SH-SY5Y (cell line): ENCODE measurements around the gene OR4K5.

Experiments
- GATA2 ChIP-seq: IDR thresholded peaks from 2 replicates; pipeline ENCODE4 v1.6.1; 2011; ENCODE audit warnings: mild to moderate bottlenecking, low read depth, low read length
- GATA3 ChIP-seq: IDR thresholded peaks from 2 replicates; pipeline ENCODE4 v1.6.1; 2011; ENCODE audit warnings: low read depth, mild to moderate bottlenecking, low read length, moderate library complexity

- TF ChIP-seq GATA2 = no peak
- no peak for TF ChIP-seq GATA3
Observed at GRCh38 chr14:19918553-19919264, 1.7 kb upstream of the OR4K5 start.
